ENCODE data around the gene SUPT6H. TPM values are rescaled to one million over a fixed set of nuclear protein-coding genes. Genes with fewer than 3 reads are reported as not detected.

SUPT6H gene
- 42.2 TPM for total RNA-seq

GRCh38 chr17:28661635-28662526 lies at the start of gene SUPT6H, which contains the start of gene SDF2:
TSS of gene SUPT6H (plus strand) at chr17:28662205. CDS start at chr17:28673402, 11,197 bp downstream.
TSS of gene SDF2 (minus strand) at chr17:28661906. CDS start at chr17:28661876, 30 bp downstream.

GRCh38 chr17:28613931-28614381 lies 48.0 kb upstream of the SUPT6H start, which contains the start of gene RSKR:
TSS of gene RSKR (minus strand) at chr17:28614185. CDS start at chr17:28614161, 24 bp downstream.

GRCh38 chr17:28644787-28645575 lies 17.0 kb upstream of the SUPT6H start, which contains the start of gene BLTP2:
TSS of gene BLTP2 (minus strand) at chr17:28645158. CDS start at chr17:28645056, 102 bp downstream.

GRCh38 chr17:28711723-28712031 lies 49.7 kb downstream of the SUPT6H start, which contains the start of gene PROCA1:
TSS of gene PROCA1 (minus strand) at chr17:28711888. CDS start at chr17:28711660, 228 bp downstream.

GRCh38 chr17:28717578-28718332 lies 55.8 kb downstream of the SUPT6H start, which contains the start of gene RAB34:
TSS of gene RAB34 (minus strand) at chr17:28717868. CDS start at chr17:28717266, 602 bp downstream.

GRCh38 chr17:28726226-28726626 lies 64.2 kb downstream of the SUPT6H start, which contains the start of gene TLCD1:
TSS of gene TLCD1 (minus strand) at chr17:28726233. CDS start at chr17:28726097, 136 bp downstream.

GRCh38 chr17:28728364-28729200 lies 66.6 kb downstream of the SUPT6H start, which contains the start of gene NEK8:
TSS of gene NEK8 (plus strand) at chr17:28728788. CDS start at chr17:28728814, 26 bp downstream.

GRCh38 chr17:28743243-28744103 lies 81.5 kb downstream of the SUPT6H start, which contains the start of gene TRAF4:
TSS of gene TRAF4 (plus strand) at chr17:28744011. CDS start at chr17:28744113, 102 bp downstream.

Small RNA genes within 50 kb of the gene (small RNA-seq; reads per million reads assigned to genes)
- gene SNORD42A = not detected
- gene SNORD42B = not detected
- gene SNORD4A = not detected
- gene SNORD4B = not detected

Other genes starting within 250 kb of the SUPT6H start
- not detected for gene SLC13A2, start 188.6 kb upstream of the SUPT6H start, total RNA-seq
- not detected for gene FOXN1, start 155.9 kb upstream of the SUPT6H start, total RNA-seq
- 35.8 TPM for gene UNC119, start 109.6 kb upstream of the SUPT6H start, total RNA-seq
- 30.2 TPM for gene PIGS, start 90.7 kb upstream of the SUPT6H start, total RNA-seq
- 249 TPM for gene ALDOC, start 85.3 kb upstream of the SUPT6H start, total RNA-seq
- 9.7 TPM for gene SPAG5, start 63.2 kb upstream of the SUPT6H start, total RNA-seq
- gene RSKR, start 48.0 kb upstream of the SUPT6H start, total RNA-seq = 15.9 TPM
- gene BLTP2, start 17.0 kb upstream of the SUPT6H start, total RNA-seq = 110 TPM
- 36.9 TPM for gene SDF2, start 299 bp upstream of the SUPT6H start, total RNA-seq
- gene PROCA1, start 49.7 kb downstream of the SUPT6H start, total RNA-seq = 5.5 TPM
- gene RAB34, start 55.7 kb downstream of the SUPT6H start, total RNA-seq = 21.2 TPM
- 340 TPM for gene RPL23A, start 57.8 kb downstream of the SUPT6H start, total RNA-seq
- gene TLCD1, start 64.0 kb downstream of the SUPT6H start, total RNA-seq = 1.6 TPM
- 0.92 TPM for gene NEK8, start 66.6 kb downstream of the SUPT6H start, total RNA-seq
- gene TRAF4, start 81.8 kb downstream of the SUPT6H start, total RNA-seq = 39.7 TPM
- 7.8 TPM for gene FAM222B, start 180.6 kb downstream of the SUPT6H start, total RNA-seq
- gene ERAL1, start 192.8 kb downstream of the SUPT6H start, total RNA-seq = 26.8 TPM
- 36.7 TPM for gene FLOT2, start 235.5 kb downstream of the SUPT6H start, total RNA-seq
- 40.4 TPM for gene DHRS13, start 240.9 kb downstream of the SUPT6H start, total RNA-seq